Fibroblast of skin of left biceps (primary cell): Measurements from ENCODE around the gene DPYSL3.

Experiments used
- DNase-seq, 2 experiments: peaks; one replicate each; pipeline ENCODE4 v3.0.0-alpha.2; 2013; ENCODE audit warnings: low read depth in 2 of 2

DPYSL3 gene

GRCh38 chr5:147472664-147473475, 37.0 kb downstream of the DPYSL3 start:
- no peak for DNase-seq

GRCh38 chr5:147467973-147468508, 41.8 kb downstream of the DPYSL3 start:
- no peak for DNase-seq

GRCh38 chr5:147466360-147466980, 43.4 kb downstream of the DPYSL3 start:
- no peak for DNase-seq

- no peak for DNase-seq
Measured at GRCh38 chr5:147465747-147466146, 44.1 kb downstream of the DPYSL3 start.

GRCh38 chr5:147464211-147464610, 45.7 kb downstream of the DPYSL3 start:
- DNase-seq = no peak

GRCh38 chr5:147461915-147462314, 48.0 kb downstream of the DPYSL3 start:
- no peak for DNase-seq

- no peak for DNase-seq
Measured at GRCh38 chr5:147460380-147460779, 49.5 kb downstream of the DPYSL3 start.

- DNase-seq = no peak
Measured at GRCh38 chr5:147458581-147458980, 51.3 kb downstream of the DPYSL3 start.

GRCh38 chr5:147455822-147456450, 53.9 kb downstream of the DPYSL3 start:
- no peak for DNase-seq

- peak in 1 of 2 experiments; percentile 53 for DNase-seq
Measured at GRCh38 chr5:147454996-147455677, 54.7 kb downstream of the DPYSL3 start.

GRCh38 chr5:147453875-147454814, 55.7 kb downstream of the DPYSL3 start:
- peak; percentile 70 to 75 for DNase-seq

GRCh38 chr5:147452165-147452811, 57.6 kb downstream of the DPYSL3 start:
- DNase-seq = no peak

GRCh38 chr5:147451193-147451592, 58.7 kb downstream of the DPYSL3 start:
- DNase-seq = no peak

GRCh38 chr5:147450606-147451005, 59.3 kb downstream of the DPYSL3 start:
- no peak for DNase-seq

GRCh38 chr5:147448766-147449165, 61.1 kb downstream of the DPYSL3 start:
- no peak for DNase-seq

GRCh38 chr5:147446523-147446922, 63.3 kb downstream of the DPYSL3 start:
- DNase-seq = no peak

GRCh38 chr5:147445917-147446316, 64.0 kb downstream of the DPYSL3 start:
- DNase-seq = no peak

- no peak for DNase-seq
Measured at GRCh38 chr5:147445090-147445489, 64.8 kb downstream of the DPYSL3 start.

- DNase-seq = no peak
Measured at GRCh38 chr5:147442224-147442623, 67.6 kb downstream of the DPYSL3 start.

GRCh38 chr5:147441191-147441695, 68.6 kb downstream of the DPYSL3 start:
- DNase-seq = no peak
